Measurements from ENCODE around the gene ADAM15. TPM values are rescaled to one million over a fixed set of nuclear protein-coding genes. Genes with fewer than 3 reads are reported as not detected.
A peak's percentile ranks its signal among the peaks of the same experiment; 100 is the strongest.

ADAM15 gene
- total RNA-seq, 1 donor from 2014 or later: 69.0 TPM

GRCh38 chr1:155072531-155073289 lies 21.6 kb downstream of the ADAM15 start:
- Mint-ChIP-seq H3K36me3 (no peaks in the 10 kb centered on the region), H3K9me3 (no peaks in the 10 kb centered on the region), H3K27me3 (peaks cover 39% of the 10 kb centered on the region), H3K4me1 (ENCODE audit: unreplicated experiment) (peaks cover 15% of the 10 kb centered on the region), H3K4me3 (peak overlapping the region; percentile 81), H3K27ac (peak overlapping the region; percentile 62)
- TF ChIP-seq, protein P1, sequence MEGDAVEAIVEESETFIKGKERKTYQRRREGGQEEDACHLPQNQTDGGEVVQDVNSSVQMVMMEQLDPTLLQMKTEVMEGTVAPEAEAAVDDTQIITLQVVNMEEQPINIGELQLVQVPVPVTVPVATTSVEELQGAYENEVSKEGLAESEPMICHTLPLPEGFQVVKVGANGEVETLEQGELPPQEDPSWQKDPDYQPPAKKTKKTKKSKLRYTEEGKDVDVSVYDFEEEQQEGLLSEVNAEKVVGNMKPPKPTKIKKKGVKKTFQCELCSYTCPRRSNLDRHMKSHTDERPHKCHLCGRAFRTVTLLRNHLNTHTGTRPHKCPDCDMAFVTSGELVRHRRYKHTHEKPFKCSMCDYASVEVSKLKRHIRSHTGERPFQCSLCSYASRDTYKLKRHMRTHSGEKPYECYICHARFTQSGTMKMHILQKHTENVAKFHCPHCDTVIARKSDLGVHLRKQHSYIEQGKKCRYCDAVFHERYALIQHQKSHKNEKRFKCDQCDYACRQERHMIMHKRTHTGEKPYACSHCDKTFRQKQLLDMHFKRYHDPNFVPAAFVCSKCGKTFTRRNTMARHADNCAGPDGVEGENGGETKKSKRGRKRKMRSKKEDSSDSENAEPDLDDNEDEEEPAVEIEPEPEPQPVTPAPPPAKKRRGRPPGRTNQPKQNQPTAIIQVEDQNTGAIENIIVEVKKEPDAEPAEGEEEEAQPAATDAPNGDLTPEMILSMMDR (conservative IDR thresholded peaks at IDR 0.05): no peak
- no peak for DNase-seq (ENCODE audit: extremely low spot score, unreplicated experiment)

DNA sequence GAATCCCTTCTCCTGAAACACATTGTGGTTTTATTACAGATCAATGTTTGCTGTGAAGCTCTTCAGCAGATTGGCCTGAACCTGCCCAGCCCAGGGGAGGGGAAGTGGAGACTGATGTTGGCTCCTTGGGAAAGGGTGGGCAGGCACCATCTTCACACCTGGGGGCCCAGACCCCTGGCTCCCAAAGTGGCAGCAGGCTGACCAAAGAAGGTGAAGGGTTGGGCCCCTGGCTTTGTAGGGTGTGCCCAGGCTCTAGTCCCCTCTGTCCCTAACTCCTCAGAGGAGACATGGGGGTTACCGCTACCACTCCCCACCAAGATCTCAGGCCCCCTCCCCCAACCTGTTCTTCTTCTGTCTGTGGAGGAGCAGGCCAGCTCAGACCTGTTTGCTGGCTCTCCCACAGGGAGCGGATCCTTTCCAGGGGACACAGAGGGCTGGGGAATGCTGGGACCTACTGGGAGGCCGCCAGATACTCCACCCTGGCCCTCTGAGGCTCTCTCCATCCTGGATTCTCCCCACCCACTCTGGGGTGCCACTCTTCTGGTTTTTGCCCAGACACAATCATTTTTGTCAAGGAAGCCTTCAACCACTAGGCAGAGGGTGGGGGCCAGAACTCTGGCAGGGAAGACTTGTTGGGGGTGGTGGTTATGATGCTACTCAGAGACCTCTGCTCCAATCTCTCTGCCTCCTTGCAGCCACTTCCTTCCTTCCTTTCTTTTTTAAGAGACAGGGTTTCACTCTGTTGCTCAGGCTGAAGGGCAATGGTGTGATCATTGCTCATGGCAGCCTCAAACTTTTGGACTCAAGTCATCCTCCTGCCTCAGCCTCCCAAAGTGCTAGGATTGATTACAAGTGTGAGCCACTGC lies 22.5 kb downstream of the ADAM15 start:
- TF ChIP-seq, protein P1 (conservative IDR thresholded peaks at IDR 0.05): no peak
- no peak for DNase-seq (ENCODE audit: extremely low spot score, unreplicated experiment)
- H3K36me3 Mint-ChIP-seq: no peaks in the 10 kb centered on the region
- H3K27me3 Mint-ChIP-seq: peaks cover 46% of the 10 kb centered on the region
- H3K27ac Mint-ChIP-seq: no peak overlapping the region
- H3K9me3 Mint-ChIP-seq: no peaks in the 10 kb centered on the region
- peaks cover 19% of the 10 kb centered on the region for H3K4me1 Mint-ChIP-seq (ENCODE audit: unreplicated experiment)
- no peak overlapping the region for H3K4me3 Mint-ChIP-seq

- peaks cover 55% of the 10 kb centered on the region for H3K27me3 Mint-ChIP-seq
- H3K4me1 Mint-ChIP-seq (ENCODE audit: unreplicated experiment): peaks cover 24% of the 10 kb centered on the region
These were observed 24.4 kb downstream of the ADAM15 start for GRCh38 chr1:155075535-155075934.

GRCh38 chr1:155076371-155076770 lies 25.3 kb downstream of the ADAM15 start:
- no peaks in the 10 kb centered on the region for H3K36me3 Mint-ChIP-seq
- H3K27ac Mint-ChIP-seq: no peak overlapping the region
- no peak for DNase-seq (ENCODE audit: extremely low spot score, unreplicated experiment)
- H3K27me3 Mint-ChIP-seq: peaks cover 60% of the 10 kb centered on the region
- no peak overlapping the region for H3K4me3 Mint-ChIP-seq
- TF ChIP-seq, protein P1 (conservative IDR thresholded peaks at IDR 0.05): no peak
- no peaks in the 10 kb centered on the region for H3K9me3 Mint-ChIP-seq
- peaks cover 27% of the 10 kb centered on the region for H3K4me1 Mint-ChIP-seq (ENCODE audit: unreplicated experiment)

More at GRCh38 chr1:155075535-155075934, 24.4 kb downstream of the ADAM15 start:
- no peaks in the 10 kb centered on the region for H3K9me3 Mint-ChIP-seq
- no peak for DNase-seq (ENCODE audit: extremely low spot score, unreplicated experiment)
- no peak overlapping the region for H3K4me3 Mint-ChIP-seq
- no peaks in the 10 kb centered on the region for H3K36me3 Mint-ChIP-seq
- TF ChIP-seq, protein P1 (conservative IDR thresholded peaks at IDR 0.05): no peak
- no peak overlapping the region for H3K27ac Mint-ChIP-seq

DNA sequence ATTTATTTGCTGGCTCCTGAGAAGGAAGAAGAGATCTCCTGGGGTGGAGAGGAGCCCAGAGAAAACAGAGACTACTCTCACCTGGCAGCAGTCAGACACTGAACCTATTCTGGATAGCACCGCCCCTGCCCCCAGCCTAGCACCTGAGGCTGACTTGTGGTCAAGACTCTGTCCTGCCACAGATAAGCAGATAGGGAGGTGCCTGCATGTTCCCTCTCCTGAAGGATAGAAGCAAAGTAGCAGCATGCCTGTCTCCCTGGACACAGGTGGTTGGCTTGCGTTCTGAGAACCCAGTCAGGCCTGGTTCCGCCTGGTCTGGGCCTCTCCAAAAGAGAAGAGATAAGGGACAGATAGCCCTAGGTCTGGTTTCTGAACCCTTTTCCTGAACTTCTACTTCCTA lies 26.2 kb downstream of the ADAM15 start:
- Mint-ChIP-seq H3K4me1 (ENCODE audit: unreplicated experiment) (peaks cover 22% of the 10 kb centered on the region), H3K27me3 (peaks cover 58% of the 10 kb centered on the region), H3K4me3 (peak overlapping the region; percentile 71), H3K9me3 (no peaks in the 10 kb centered on the region), H3K27ac (peak overlapping the region; percentile 26), H3K36me3 (no peaks in the 10 kb centered on the region)
- no peak for DNase-seq (ENCODE audit: extremely low spot score, unreplicated experiment)
- TF ChIP-seq, protein P1 (conservative IDR thresholded peaks at IDR 0.05): no peak

All from type B pancreatic cell (in vitro differentiated cells).